IMR-90 (cell line): ENCODE data around the gene MPZL1. TPM values are rescaled to one million over a fixed set of nuclear protein-coding genes. Genes with fewer than 3 reads are reported as not detected.

ENCODE experiments used
- ATAC-seq: fragments of 200-7000 bp; cut with Tn5 transposase; 2 replicates; pipeline ENCODE4 v1.9.1; 2020; ENCODE audit warnings: low read depth, mild to moderate bottlenecking, moderate library complexity
- BruUV-seq: library from RNA; stranded (reverse); fragments of 400-500 nt; replicated peaks from 2 replicates; lab custom pipeline; 2021; lab: Mats Ljungman, UMichigan
- CTCF ChIA-PET: fragments of 300-600 bp; formaldehyde crosslinking; extraction: SDS; loops from one replicate; lab custom pipeline; 2021; ENCODE audit warnings: antibody characterized with exemption; lab: Yijun Ruan, JAX
- POLR2A ChIA-PET: fragments of 300-600 bp; sonication (Branson Sonifier 250); formaldehyde crosslinking; loops from one replicate; lab custom pipeline; 2022; ENCODE audit warnings: antibody characterized with exemption; ENCODE audit not compliant: unreplicated experiment; lab: Charles Lee
- DNase-seq: peaks from one replicate; pipeline ENCODE4 v3.0.0; 2013
- H2AFZ ChIP-seq: replicated peaks from 2 replicates; pipeline ENCODE3; 2013; ENCODE audit warnings: low read length, mild to moderate bottlenecking; ENCODE audit not compliant: poor library complexity
- H2AK5ac ChIP-seq: 2 replicates; pipeline ENCODE4 v1.6.1; 2013; ENCODE audit warnings: low read depth, low read length, inconsistent platforms
- H2AK9ac ChIP-seq: replicated peaks from 2 replicates; pipeline ENCODE3; 2013; ENCODE audit warnings: mild to moderate bottlenecking, low read depth, low read length, moderate library complexity; ENCODE audit not compliant: poor library complexity
- H2BK120ac ChIP-seq: 2 replicates; pipeline ENCODE4 v1.6.1; 2013; ENCODE audit warnings: low read depth, low read length, inconsistent platforms
- H2BK15ac ChIP-seq: 3 replicates; pipeline ENCODE4 v1.6.1; 2013; ENCODE audit warnings: low read depth, low read length, inconsistent platforms
- H2BK20ac ChIP-seq: 2 replicates; pipeline ENCODE4 v1.6.1; 2013; ENCODE audit warnings: low read depth, mild to moderate bottlenecking, inconsistent platforms, low read length, moderate library complexity
- H2BK5ac ChIP-seq: 2 replicates; pipeline ENCODE4 v1.6.1; 2013; ENCODE audit warnings: mild to moderate bottlenecking, low read depth, low read length, inconsistent platforms; ENCODE audit not compliant: poor library complexity, severe bottlenecking
- H3K14ac ChIP-seq: replicated peaks from 2 replicates; pipeline ENCODE4 v1.6.1; 2013; ENCODE audit warnings: low read depth, low read length, inconsistent platforms
- H3K18ac ChIP-seq: 2 replicates; pipeline ENCODE4 v1.6.1; 2013; ENCODE audit warnings: low read depth, low read length, control low read depth
- H3K23ac ChIP-seq: 2 replicates; pipeline ENCODE4 v1.6.1; 2013; ENCODE audit warnings: low read depth, low read length, inconsistent platforms
- H3K27ac ChIP-seq: 2 replicates; pipeline ENCODE4 v1.5.1; 2013; ENCODE audit warnings: mild to moderate bottlenecking, control low read depth, low read length; ENCODE audit not compliant: insufficient read depth
- H3K27me3 ChIP-seq: 2 replicates; pipeline ENCODE4 v1.6.1; 2013; ENCODE audit warnings: low read length; ENCODE audit not compliant: control insufficient read depth, insufficient read depth
- H3K36me3 ChIP-seq: 2 replicates; pipeline ENCODE4 v1.6.1; 2013; ENCODE audit warnings: low read length, mixed read lengths; ENCODE audit not compliant: control insufficient read depth, insufficient read depth
- H3K4ac ChIP-seq: 2 replicates; pipeline ENCODE4 v1.6.1; 2013; ENCODE audit warnings: low read depth, low read length, inconsistent platforms
- H3K4me1 ChIP-seq: 2 replicates; pipeline ENCODE4 v1.6.1; 2013; ENCODE audit warnings: low read length, mixed read lengths; ENCODE audit not compliant: control insufficient read depth, insufficient read depth
- H3K4me2 ChIP-seq: 2 replicates; pipeline ENCODE4 v1.6.1; 2013; ENCODE audit warnings: low read depth, mild to moderate bottlenecking, control low read depth, low read length, moderate library complexity
- H3K4me3 ChIP-seq: 2 replicates; pipeline ENCODE4 v1.5.1; 2013; ENCODE audit warnings: low read depth, mild to moderate bottlenecking, control low read depth, low read length, moderate library complexity; ENCODE audit not compliant: insufficient read depth
- H3K56ac ChIP-seq: 2 replicates; pipeline ENCODE4 v1.6.1; 2013; ENCODE audit warnings: low read length, inconsistent platforms; ENCODE audit not compliant: insufficient read depth; ENCODE audit errors: extremely low read depth
- H3K79me1 ChIP-seq, 2 experiments: 2 replicates each; pipeline ENCODE4 v1.6.1; 2013; ENCODE audit warnings: low read length in 2 of 2, inconsistent platforms in 1 of 2, low read depth in 1 of 2
- H3K9ac ChIP-seq: 2 replicates; pipeline ENCODE4 v1.6.1; 2013; ENCODE audit warnings: low read depth, low read length, control low read depth
- H3K9me1 ChIP-seq: 2 replicates; pipeline ENCODE4 v1.6.1; 2013; ENCODE audit warnings: low read length, inconsistent platforms; ENCODE audit not compliant: insufficient read depth
- H3K9me3 ChIP-seq: 2 replicates; pipeline ENCODE4 v1.6.1; 2013; ENCODE audit warnings: low read length; ENCODE audit not compliant: control insufficient read depth, insufficient read depth
- H4K20me1 ChIP-seq: 2 replicates; pipeline ENCODE4 v1.6.1; 2013; ENCODE audit warnings: low read length, inconsistent platforms; ENCODE audit not compliant: insufficient read depth
- H4K5ac ChIP-seq: 2 replicates; pipeline ENCODE4 v1.6.1; 2013; ENCODE audit warnings: mild to moderate bottlenecking, low read depth, low read length, control low read depth
- H4K8ac ChIP-seq, 2 experiments: 2 replicates each; pipeline ENCODE4 v1.6.1; 2013; ENCODE audit warnings: low read depth in 2 of 2, low read length in 2 of 2, control low read depth in 1 of 2, inconsistent platforms in 1 of 2
- H4K91ac ChIP-seq: 2 replicates; pipeline ENCODE4 v1.6.1; 2013; ENCODE audit warnings: low read depth, low read length, inconsistent platforms; ENCODE audit not compliant: insufficient read depth
- CEBPB ChIP-seq: IDR thresholded peaks from 2 replicates; pipeline ENCODE4 v1.6.1; 2012; ENCODE audit warnings: low read depth, low read length, improper control_type of control experiment
- ELK1 ChIP-seq: fragments of 150-350 bp; IDR thresholded peaks from 2 replicates; pipeline ENCODE4 v1.6.1; 2016; ENCODE audit warnings: low read depth, mild to moderate bottlenecking, low read length, moderate library complexity, borderline replicate concordance
- WGBS, 2 experiments: methylation state at CpG; one replicate each; pipeline versions ENCODE4 v1.1.5 to v1.1.7; 2013; ENCODE audit warnings: missing lambda C conversion rate in 2 of 2; ENCODE audit not compliant: insufficient read length in 1 of 2; ENCODE audit errors: extremely low coverage in 2 of 2; 5-methylcytosine and 5-hydroxymethylcytosine counted together
- dilution Hi-C: fragments of 300-500 bp; cut with HindIII; formaldehyde crosslinking; loops from one replicate; pipeline ENCODE4 v1.14.3; 2018; ENCODE audit warnings: low sequenced_read_pairs; ENCODE audit not compliant: unreplicated experiment
- in situ Hi-C: fragments of 300-500 bp; cut with MboI; formaldehyde crosslinking; loops from 3 replicates; pipeline ENCODE4 v1.14.3; 2019; ENCODE audit warnings: low sequenced_read_pairs, inconsistent platforms, mixed read lengths
- intact Hi-C: fragments of 100-400 bp; cut with micrococcal nuclease; formaldehyde crosslinking; loops from 2 replicates; pipeline ENCODE4 v1.10.0; 2022
- polyA plus RNA-seq, 3 experiments: library from polyadenylated mRNA; depleted of rRNA; stranded (reverse); fragments of >200 nt; gene quantifications; 2 replicates each; pipeline ENCODE4 v1.2.3, GENCODE V29; 2012; ENCODE audit warnings: low replicate concordance in 1 of 3
- total RNA-seq: library from RNA; depleted of rRNA; stranded (reverse); fragments of >200 nt; gene quantifications from 2 replicates; pipeline ENCODE4 v1.2.3, GENCODE V29; 2012

MPZL1 gene
- total and polyA plus RNA-seq, 2 of the 4 experiments (the other 2 are of a cell fraction): 55.3 to 87.3 TPM

- Histone ChIP-seq H3K36me3 (peaks cover 10% of the 10 kb centered on the region), H4K8ac (no peak overlapping the region), H4K5ac (no peak overlapping the region), H3K4me2 (no peak overlapping the region), H2AK9ac (no peak overlapping the region), H3K18ac (no peak overlapping the region), H3K14ac (no peak overlapping the region), H3K9me3 (no peaks in the 10 kb centered on the region), H3K9me1 (peaks cover 6% of the 10 kb centered on the region), H4K91ac (no peak overlapping the region), H2AK5ac (no peak overlapping the region), H2AFZ (no peak overlapping the region), H2BK5ac (no peak overlapping the region), H3K9ac (no peak overlapping the region), H2BK20ac (no peak overlapping the region), H3K23ac (no peak overlapping the region), H3K4me3 (no peak overlapping the region), H2BK120ac (no peak overlapping the region), H3K4ac (no peak overlapping the region), H4K20me1 (peaks cover 63% of the 10 kb centered on the region), H3K27ac (no peak overlapping the region), H3K27me3 (no peaks in the 10 kb centered on the region), H3K56ac (no peak overlapping the region), H3K4me1 (peaks cover 7% of the 10 kb centered on the region), H2BK15ac (no peak overlapping the region), H3K79me1 (peaks cover 38 to 81% of the 10 kb centered on the region in 2 experiments)
- POLR2A ChIA-PET: no interaction called here
- BruUV-seq: no TSS peak
- intact Hi-C loops: no loop called here
- ATAC-seq (no peak), DNase-seq (no peak)
- dilution Hi-C loops: no loop called here
- no peak for TF ChIP-seq ELK1
- peak; percentile 44; the same call in 1 of the 2 replicates for TF ChIP-seq CEBPB
- WGBS, 2 experiments: no CpG with 5 or more reads among the region's 5 CpGs
- CTCF ChIA-PET: no interaction called here
- in situ Hi-C loops: no loop called here
Measured at GRCh38 chr1:167763525-167764220, 41.9 kb downstream of the MPZL1 start.
